Measurements from ENCODE around the gene BICRA. TPM values are rescaled to one million over a fixed set of nuclear protein-coding genes. Genes with fewer than 3 reads are reported as not detected.

Gene BICRA
- total RNA-seq, 5 donors from 2014 or later (not counting 1 experiment from before 2014, with no cell fraction given): 31.9 to 39.3 (median 35.1) TPM

DNA sequence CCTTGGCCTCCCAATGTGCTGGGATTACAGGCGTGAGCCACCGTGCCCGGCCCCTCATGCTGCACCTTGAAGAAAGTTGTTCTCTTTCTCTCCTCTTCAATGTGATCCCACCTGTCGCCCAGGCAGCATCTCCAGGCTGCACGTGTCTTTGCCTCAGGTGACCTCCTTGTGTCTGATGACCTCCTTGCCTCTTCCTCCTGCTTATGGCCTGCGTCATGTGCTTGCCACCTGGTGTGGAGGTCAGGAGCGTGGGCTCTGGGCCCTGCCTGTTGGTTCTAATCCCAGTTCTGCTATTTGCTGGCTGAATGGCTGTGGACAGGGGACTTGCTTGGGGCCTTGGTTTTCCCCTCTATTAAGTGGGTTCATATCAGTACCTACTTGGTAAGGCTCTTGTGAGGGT, 6.3 kb downstream of the BICRA start:
- Mint-ChIP-seq H3K27me3 (no peaks in the 10 kb centered on the region), H3K36me3 (peaks cover 11% of the 10 kb centered on the region), H3K4me1 (peaks cover 55 to 64% (median 63%) of the 10 kb centered on the region in 3 donors), H3K9me3 (no peaks in the 10 kb centered on the region), H3K27ac (peak overlapping the region in 1 of 2 donors; percentile 61), H3K4me3 (no peak overlapping the region)
- ChIA-PET CTCF (interaction anchor here in 1 of 2 donors (0.7 kb wide), 1 partner anchor 97 kb away, joined by 3 read pairs; no protein-coding TSS in a partner anchor), POLR2A (no interaction called here)
- 86% methylated on average over 2 of the region's 7 CpGs for WGBS (ENCODE audit: insufficient coverage)
- no peak for ATAC-seq (replicated peaks in 1 of 4)
- DNase-seq: no peak
- Histone ChIP-seq H3K4me1 (ENCODE audit: control insufficient read depth in 1 of 2, extremely low read depth in 1 of 2, insufficient read depth in 2 of 2, low read length in 2 of 2) (peaks cover 8 to 48% of the 10 kb centered on the region in 2 experiments), H3K27ac (ENCODE audit: low read length) (no peak overlapping the region), H3K9me3 (no peaks in the 10 kb centered on the region), H3K27me3 (replicated peaks in 1 of 2; ENCODE audit: control insufficient read depth in 2 of 2, extremely low read depth in 1 of 2, insufficient read depth in 2 of 2, low read length in 1 of 2) (no peaks in the 10 kb centered on the region), H3K36me3 (ENCODE audit: control insufficient read depth in 2 of 2, extremely low read depth in 1 of 2, insufficient read depth in 1 of 2, low read length in 1 of 2) (peaks cover 3 to 20% of the 10 kb centered on the region in 2 donors), H3K4me3 (ENCODE audit: control insufficient read depth in 1 of 2, extremely low read depth in 1 of 2, low read length in 1 of 2) (no peak overlapping the region)

DNA sequence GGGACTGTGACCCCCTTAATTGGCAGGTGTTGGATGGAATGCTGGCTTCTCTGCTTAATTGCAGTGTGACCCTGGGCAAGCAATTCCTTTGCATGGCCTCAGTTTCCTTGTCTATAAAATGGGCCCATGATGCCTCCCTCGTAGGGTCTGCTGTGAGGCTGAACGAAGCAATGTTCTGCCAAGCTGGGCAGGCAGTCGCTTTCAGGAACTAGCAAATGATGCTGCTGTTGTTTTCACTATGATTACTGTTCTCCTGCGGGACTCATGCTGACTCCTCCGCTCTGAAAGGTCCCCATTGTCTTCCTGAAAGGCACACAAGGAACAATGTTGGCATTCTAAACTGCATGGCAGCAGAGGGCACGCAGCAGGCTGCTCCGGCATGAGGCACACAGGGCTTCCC, 6.8 kb downstream of the BICRA start:
- 93% methylated on average over 7 of the region's 7 CpGs for WGBS (ENCODE audit: insufficient coverage)
- Mint-ChIP-seq H3K4me3 (no peak overlapping the region), H3K36me3 (peaks cover 11% of the 10 kb centered on the region), H3K9me3 (no peaks in the 10 kb centered on the region), H3K4me1 (peaks cover 55 to 61% (median 60%) of the 10 kb centered on the region in 3 donors), H3K27ac (peak overlapping the region in 1 of 2 donors; percentile 16), H3K27me3 (no peaks in the 10 kb centered on the region)
- no peaks in the 10 kb centered on the region for H3K9me3 ChIP-seq
- ATAC-seq (replicated peaks in 1 of 4) (no peak), DNase-seq (no peak)
- ChIA-PET CTCF (no interaction called here), POLR2A (no interaction called here)
- H3K4me3 ChIP-seq (ENCODE audit: control insufficient read depth in 1 of 2, extremely low read depth in 1 of 2, low read length in 1 of 2): no peak overlapping the region
- H3K27me3 ChIP-seq (replicated peaks in 1 of 2; ENCODE audit: control insufficient read depth in 2 of 2, extremely low read depth in 1 of 2, insufficient read depth in 2 of 2, low read length in 1 of 2): no peaks in the 10 kb centered on the region
- H3K4me1 ChIP-seq (ENCODE audit: control insufficient read depth in 1 of 2, extremely low read depth in 1 of 2, insufficient read depth in 2 of 2, low read length in 2 of 2): peaks cover 5 to 48% of the 10 kb centered on the region in 2 experiments
- no peak overlapping the region for H3K27ac ChIP-seq (ENCODE audit: low read length)
- H3K36me3 ChIP-seq (ENCODE audit: control insufficient read depth in 2 of 2, extremely low read depth in 1 of 2, insufficient read depth in 1 of 2, low read length in 1 of 2): peaks cover 5 to 20% of the 10 kb centered on the region in 2 donors

DNA sequence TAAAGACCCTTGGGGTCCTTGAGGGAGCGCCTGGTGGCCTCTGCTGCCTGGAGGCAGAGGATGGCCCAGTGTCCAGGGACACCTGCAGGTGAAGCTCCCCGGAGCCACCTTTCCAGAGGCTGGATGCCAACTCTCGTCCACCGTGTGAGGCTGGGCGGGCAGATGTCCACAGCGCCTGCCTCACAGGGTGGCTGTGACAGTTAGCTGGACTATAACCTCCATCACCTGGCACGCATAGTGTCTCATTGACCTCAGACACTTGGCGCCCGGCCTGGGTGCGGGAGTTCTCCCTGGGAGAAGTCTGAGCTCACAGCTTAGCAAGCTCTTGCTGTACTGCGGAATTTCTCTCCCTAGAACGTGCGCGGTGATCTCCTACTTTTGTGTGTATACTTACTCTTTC, 9.8 kb downstream of the BICRA start:
- no peak for DNase-seq
- ChIA-PET CTCF (interaction anchor here in 1 of 2 donors (0.5 kb wide), 1 partner anchor 778 kb away, joined by 4 read pairs; no protein-coding TSS in a partner anchor), POLR2A (interaction anchor here in 1 of 2 donors (0.5 kb wide), 1 partner anchor 88 kb away, joined by 5 read pairs; no protein-coding TSS in a partner anchor)
- Mint-ChIP-seq H3K36me3 (peaks cover 13% of the 10 kb centered on the region), H3K9me3 (no peaks in the 10 kb centered on the region), H3K4me3 (no peak overlapping the region), H3K4me1 (peaks cover 39 to 53% (median 48%) of the 10 kb centered on the region in 3 donors), H3K27me3 (no peaks in the 10 kb centered on the region), H3K27ac (no peak overlapping the region)
- whole genome bisulfite sequencing (ENCODE audit: insufficient coverage): 97% methylated on average over 9 of the region's 14 CpGs
- no peak overlapping the region for H3K4me3 ChIP-seq (ENCODE audit: control insufficient read depth in 1 of 2, extremely low read depth in 1 of 2, low read length in 1 of 2)
- ATAC-seq (replicated peaks in 1 of 4): no peak
- H3K27me3 ChIP-seq (replicated peaks in 1 of 2; ENCODE audit: control insufficient read depth in 2 of 2, extremely low read depth in 1 of 2, insufficient read depth in 2 of 2, low read length in 1 of 2): no peaks in the 10 kb centered on the region
- H3K4me1 ChIP-seq (ENCODE audit: control insufficient read depth in 1 of 2, extremely low read depth in 1 of 2, insufficient read depth in 2 of 2, low read length in 2 of 2): peaks cover 2 to 27% of the 10 kb centered on the region in 2 experiments
- no peaks in the 10 kb centered on the region for H3K9me3 ChIP-seq
- no peak overlapping the region for H3K27ac ChIP-seq (ENCODE audit: low read length)
- H3K36me3 ChIP-seq (ENCODE audit: control insufficient read depth in 2 of 2, extremely low read depth in 1 of 2, insufficient read depth in 1 of 2, low read length in 1 of 2): peaks cover 8 to 14% of the 10 kb centered on the region in 2 donors

DNA sequence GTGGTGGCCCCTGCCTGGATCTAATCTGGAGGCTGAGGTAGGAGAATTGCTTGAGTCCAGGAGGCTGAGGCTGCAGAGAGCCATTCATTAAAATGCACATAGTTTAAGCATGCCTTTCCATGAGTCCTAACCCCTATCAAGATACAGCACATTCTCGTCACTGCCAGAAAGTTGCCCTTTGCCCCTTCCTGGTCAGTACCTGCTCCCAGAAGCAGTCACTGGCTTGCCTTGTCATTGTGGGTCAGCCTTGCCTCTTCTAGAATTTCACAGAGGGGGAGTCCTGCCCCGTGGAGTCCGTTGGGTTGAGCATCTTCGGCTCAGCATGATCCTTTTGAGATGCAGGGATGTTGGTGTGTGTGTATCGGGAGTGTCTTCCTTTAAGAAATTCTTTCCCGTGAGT, 10.8 kb downstream of the BICRA start:
- Mint-ChIP-seq H3K27me3 (no peaks in the 10 kb centered on the region), H3K9me3 (no peaks in the 10 kb centered on the region), H3K36me3 (peaks cover 13% of the 10 kb centered on the region), H3K4me1 (peaks cover 47 to 55% (median 51%) of the 10 kb centered on the region in 3 donors), H3K27ac (peak overlapping the region; percentile 15 to 48), H3K4me3 (no peak overlapping the region)
- H3K27me3 ChIP-seq (replicated peaks in 1 of 2; ENCODE audit: control insufficient read depth in 2 of 2, extremely low read depth in 1 of 2, insufficient read depth in 2 of 2, low read length in 1 of 2): no peaks in the 10 kb centered on the region
- ChIA-PET POLR2A (no interaction called here), CTCF (no interaction called here)
- H3K4me3 ChIP-seq (ENCODE audit: control insufficient read depth in 1 of 2, extremely low read depth in 1 of 2, low read length in 1 of 2): no peak overlapping the region
- H3K27ac ChIP-seq (ENCODE audit: low read length): no peak overlapping the region
- no peaks in the 10 kb centered on the region for H3K9me3 ChIP-seq
- WGBS (ENCODE audit: insufficient coverage): 98% methylated on average over 6 of the region's 6 CpGs
- no peak for DNase-seq
- ATAC-seq (replicated peaks in 1 of 4): no peak
- peaks cover 8 to 13% of the 10 kb centered on the region in 2 donors for H3K36me3 ChIP-seq (ENCODE audit: control insufficient read depth in 2 of 2, extremely low read depth in 1 of 2, insufficient read depth in 1 of 2, low read length in 1 of 2)
- peaks cover 2 to 31% of the 10 kb centered on the region in 2 experiments for H3K4me1 ChIP-seq (ENCODE audit: control insufficient read depth in 1 of 2, extremely low read depth in 1 of 2, insufficient read depth in 2 of 2, low read length in 2 of 2)

DNA sequence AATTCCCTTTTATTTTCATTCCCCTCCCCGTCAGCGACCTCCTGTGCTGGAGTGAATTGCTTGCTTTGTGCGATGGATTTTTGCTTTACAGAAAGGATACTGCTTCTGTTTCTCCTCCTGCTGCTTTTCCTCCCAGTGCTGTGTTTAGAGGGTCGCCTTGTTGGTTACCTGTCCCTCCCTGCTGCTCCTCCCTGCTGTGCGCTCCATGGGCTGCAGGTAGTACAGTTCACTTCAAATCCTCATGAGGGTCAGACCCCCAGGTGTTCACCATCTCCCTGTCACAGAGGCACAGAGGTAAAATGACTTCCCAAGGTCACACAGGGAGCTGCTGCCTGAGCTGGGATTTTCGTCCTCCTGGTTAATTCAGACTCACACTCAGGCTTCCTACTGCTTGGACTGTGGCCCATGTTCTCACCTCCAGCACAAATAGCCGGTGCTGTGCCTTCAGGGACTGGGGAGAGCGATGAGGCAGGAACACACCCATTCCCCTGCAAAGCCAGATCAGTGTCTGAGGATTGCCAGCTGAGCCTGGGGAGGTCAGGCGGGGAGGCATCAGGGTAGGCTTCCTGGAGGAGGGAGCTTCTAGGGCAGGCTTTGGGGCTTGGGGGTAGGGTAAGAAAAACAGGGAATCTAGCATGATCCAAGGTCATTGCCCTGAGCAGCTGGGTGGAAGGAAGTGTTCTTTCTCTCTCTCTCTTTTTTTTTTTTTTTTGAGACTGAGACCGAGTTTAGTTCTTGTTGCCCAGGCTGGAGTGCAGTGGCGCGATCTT, 14.4 kb downstream of the BICRA start:
- DNase-seq (no peak), ATAC-seq (replicated peaks in 1 of 4) (no peak)
- CTCF ChIA-PET: no interaction called here
- Histone ChIP-seq H3K27ac (ENCODE audit: low read length) (no peak overlapping the region), H3K4me1 (ENCODE audit: control insufficient read depth in 1 of 2, extremely low read depth in 1 of 2, insufficient read depth in 2 of 2, low read length in 2 of 2) (peaks cover 2 to 39% of the 10 kb centered on the region in 2 experiments), H3K4me3 (ENCODE audit: control insufficient read depth in 1 of 2, extremely low read depth in 1 of 2, low read length in 1 of 2) (no peak overlapping the region), H3K9me3 (no peaks in the 10 kb centered on the region), H3K27me3 (replicated peaks in 1 of 2; ENCODE audit: control insufficient read depth in 2 of 2, extremely low read depth in 1 of 2, insufficient read depth in 2 of 2, low read length in 1 of 2) (no peaks in the 10 kb centered on the region), H3K36me3 (ENCODE audit: control insufficient read depth in 2 of 2, extremely low read depth in 1 of 2, insufficient read depth in 1 of 2, low read length in 1 of 2) (peaks cover 5 to 12% of the 10 kb centered on the region in 2 donors)
- POLR2A ChIA-PET: no interaction called here
- WGBS (ENCODE audit: insufficient coverage): 97% methylated on average over 7 of the region's 12 CpGs
- peaks cover 43 to 56% (median 50%) of the 10 kb centered on the region in 3 donors for H3K4me1 Mint-ChIP-seq
- no peaks in the 10 kb centered on the region for H3K27me3 Mint-ChIP-seq
- no peaks in the 10 kb centered on the region for H3K9me3 Mint-ChIP-seq
- peaks cover 19% of the 10 kb centered on the region for H3K36me3 Mint-ChIP-seq
- peak overlapping the region in 1 of 2 donors; percentile 34 for H3K27ac Mint-ChIP-seq
- H3K4me3 Mint-ChIP-seq: no peak overlapping the region

DNA sequence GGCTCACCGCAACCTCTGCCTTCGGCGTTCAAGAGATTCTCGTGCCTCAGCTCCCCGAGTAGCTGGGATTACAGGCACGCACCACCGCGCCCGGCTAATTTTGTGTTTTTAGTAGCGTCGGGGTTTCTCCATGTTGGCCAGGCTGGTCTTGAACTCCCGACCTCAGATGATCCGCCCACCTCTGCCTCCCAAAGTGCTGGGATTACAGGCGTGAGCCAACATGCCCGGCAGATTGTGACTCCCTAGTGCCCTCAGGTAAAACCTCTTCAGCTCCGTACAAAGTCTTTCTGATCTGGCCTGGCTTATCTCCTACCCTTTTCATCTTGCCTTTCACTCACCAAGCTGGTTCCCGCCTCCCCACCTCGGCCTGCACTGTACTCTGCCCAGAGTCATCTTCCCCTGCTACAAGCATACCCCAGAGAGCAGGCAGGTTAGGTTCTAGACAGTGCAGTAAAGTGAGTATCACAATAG, 15.0 kb downstream of the BICRA start:
- Histone ChIP-seq H3K27ac (ENCODE audit: low read length) (no peak overlapping the region), H3K4me1 (ENCODE audit: control insufficient read depth in 1 of 2, extremely low read depth in 1 of 2, insufficient read depth in 2 of 2, low read length in 2 of 2) (peaks cover 2 to 35% of the 10 kb centered on the region in 2 experiments), H3K4me3 (ENCODE audit: control insufficient read depth in 1 of 2, extremely low read depth in 1 of 2, low read length in 1 of 2) (no peak overlapping the region), H3K9me3 (no peaks in the 10 kb centered on the region), H3K36me3 (ENCODE audit: control insufficient read depth in 2 of 2, extremely low read depth in 1 of 2, insufficient read depth in 1 of 2, low read length in 1 of 2) (peaks cover 5 to 9% of the 10 kb centered on the region in 2 donors), H3K27me3 (replicated peaks in 1 of 2; ENCODE audit: control insufficient read depth in 2 of 2, extremely low read depth in 1 of 2, insufficient read depth in 2 of 2, low read length in 1 of 2) (no peaks in the 10 kb centered on the region)
- peak overlapping the region in 1 of 2 donors; percentile 34 for H3K27ac Mint-ChIP-seq
- H3K27me3 Mint-ChIP-seq: no peaks in the 10 kb centered on the region
- 91% methylated on average over 15 of the region's 18 CpGs for WGBS (ENCODE audit: insufficient coverage)
- H3K9me3 Mint-ChIP-seq: no peaks in the 10 kb centered on the region
- DNase-seq: no peak
- ChIA-PET POLR2A (no interaction called here), CTCF (no interaction called here)
- H3K36me3 Mint-ChIP-seq: peaks cover 23% of the 10 kb centered on the region
- H3K4me3 Mint-ChIP-seq: no peak overlapping the region
- peaks cover 49 to 59% (median 53%) of the 10 kb centered on the region in 3 donors for H3K4me1 Mint-ChIP-seq
- ATAC-seq (replicated peaks in 1 of 4): no peak
